Panc1 (cell line): ENCODE results near the gene LRRC66. TPM values are rescaled to one million over a fixed set of nuclear protein-coding genes. Genes with fewer than 3 reads are reported as not detected.

Source experiments
- ATAC-seq: fragments of 200-7000 bp; cut with Tn5 transposase; 2 replicates; pipeline ENCODE4 v1.9.1; 2020; ENCODE audit warnings: mild to moderate bottlenecking, moderate library complexity
- BruUV-seq: library from RNA; stranded (reverse); fragments of 400-500 nt; replicated peaks from 2 replicates; lab custom pipeline; 2021; lab: Mats Ljungman, UMichigan
- CTCF ChIA-PET: fragments of 300-600 bp; sonication (Branson Sonifier 250); formaldehyde crosslinking; loops from one replicate; lab custom pipeline; 2022; ENCODE audit warnings: antibody characterized with exemption; lab: Charles Lee
- POLR2A ChIA-PET: fragments of 300-600 bp; sonication (Branson Sonifier 250); formaldehyde crosslinking; loops from one replicate; lab custom pipeline; 2022; ENCODE audit warnings: antibody characterized with exemption; lab: Charles Lee
- DNase-seq: peaks from one replicate; pipeline ENCODE4 v3.0.0-alpha.2; 2010; ENCODE audit warnings: low read depth, low spot score
- H3K27ac ChIP-seq: 2 replicates; pipeline ENCODE4 v1.5.1; 2011; ENCODE audit warnings: mild to moderate bottlenecking, low read length, inconsistent platforms
- H3K27me3 ChIP-seq: fragments of 200-500 bp; sonication (Bioruptor generic); 2 replicates; pipeline ENCODE4 v1.6.0; 2014; ENCODE audit warnings: low read length, inconsistent platforms; ENCODE audit not compliant: control insufficient read depth, insufficient read depth
- H3K36me3 ChIP-seq: fragments of 200-500 bp; sonication (Bioruptor generic); 2 replicates; pipeline ENCODE4 v1.5.1; 2014; ENCODE audit warnings: inconsistent platforms, mild to moderate bottlenecking, low read length, moderate library complexity; ENCODE audit not compliant: control insufficient read depth, insufficient read depth
- H3K4me1 ChIP-seq: 2 replicates; pipeline ENCODE4 v1.5.1; 2011; ENCODE audit warnings: inconsistent platforms, mild to moderate bottlenecking, low read length, moderate library complexity; ENCODE audit not compliant: control insufficient read depth, insufficient read depth
- H3K4me3 ChIP-seq, 2 experiments: 2 replicates each; pipeline ENCODE4 v1.5.1; 2011 to 2012; ENCODE audit warnings: low read depth in 2 of 2, low read length in 2 of 2, mild to moderate bottlenecking in 2 of 2, inconsistent platforms in 1 of 2, moderate library complexity in 1 of 2
- H3K9me3 ChIP-seq: fragments of 200-500 bp; sonication (Bioruptor generic); 2 replicates; pipeline ENCODE4 v1.5.1; 2014; ENCODE audit warnings: low read depth, mild to moderate bottlenecking, inconsistent platforms, low read length, moderate library complexity; ENCODE audit not compliant: control insufficient read depth, insufficient read depth
- CTCF ChIP-seq: fragments of 450-650 bp; IDR thresholded peaks from 2 replicates; pipeline ENCODE4 v1.5.1; 2017; ENCODE audit warnings: mild to moderate bottlenecking
- POLR2AphosphoS5 ChIP-seq: IDR thresholded peaks from 2 replicates; pipeline ENCODE4 v1.6.1; 2012; ENCODE audit warnings: mild to moderate bottlenecking, low read depth, low read length, moderate library complexity
- REST ChIP-seq, 2 experiments: IDR thresholded peaks; 2 replicates each; pipeline ENCODE4 v1.6.1; 2011 to 2012; ENCODE audit warnings: low read depth in 2 of 2, control low read depth in 1 of 2, low read length in 1 of 2, mild to moderate bottlenecking in 1 of 2, moderate library complexity in 1 of 2; ENCODE audit not compliant: insufficient read depth in 1 of 2
- SIN3A ChIP-seq: IDR thresholded peaks from 2 replicates; pipeline ENCODE4 v1.6.1; 2012; ENCODE audit warnings: low read depth, mild to moderate bottlenecking, low read length, moderate library complexity, borderline replicate concordance; ENCODE audit not compliant: insufficient read depth
- TCF7L2 ChIP-seq: IDR thresholded peaks from 2 replicates; pipeline ENCODE4 v1.6.1; 2011; ENCODE audit warnings: mild to moderate bottlenecking, low read depth, low read length, inconsistent platforms
- in situ Hi-C: cut with HindIII; loops from 2 replicates; pipeline ENCODE4 v1.10.0; 2016; ENCODE audit warnings: low sequenced_read_pairs, low pct_unique_long_range_greater_than_20kb
- intact Hi-C: fragments of 100-400 bp; cut with micrococcal nuclease; formaldehyde crosslinking; loops from one replicate; pipeline ENCODE4 v1.10.0; 2022; ENCODE audit not compliant: unreplicated experiment
- total RNA-seq: library from RNA; stranded (reverse); gene quantifications from one replicate; pipeline ENCODE4 v1.2.1, GENCODE V29; 2021; ENCODE audit not compliant: unreplicated experiment

Gene LRRC66
- total RNA-seq, 1 experiment from 2014 or later = 0.08 TPM

- ChIA-PET POLR2A (no interaction called here), CTCF (no interaction called here)
- H3K27me3 ChIP-seq = no peaks in the 10 kb centered on the region
- DNase-seq (no peak), ATAC-seq (no peak)
- H3K9me3 ChIP-seq = no peaks in the 10 kb centered on the region
- BruUV-seq = no TSS peak
- no peaks in the 10 kb centered on the region for H3K36me3 ChIP-seq
- in situ Hi-C loops = no loop called here
- H3K4me1 ChIP-seq = no peaks in the 10 kb centered on the region
- H3K4me3 ChIP-seq = no peak overlapping the region
- H3K27ac ChIP-seq = no peak overlapping the region
- no peak for TF ChIP-seq POLR2AphosphoS5
- intact Hi-C loops = no loop called here
Observed at GRCh38 chr4:52010986-52011385, 9.2 kb downstream of the LRRC66 start.

- DNase-seq (no peak), ATAC-seq (no peak)
- H3K9me3 ChIP-seq = no peaks in the 10 kb centered on the region
- in situ Hi-C loops = no loop called here
- H3K4me1 ChIP-seq = no peaks in the 10 kb centered on the region
- BruUV-seq = no TSS peak
- TF ChIP-seq TCF7L2 = no peak
- no peak for TF ChIP-seq SIN3A
- TF ChIP-seq CTCF = no peak
- TF ChIP-seq POLR2AphosphoS5 = no peak
- no peak for TF ChIP-seq REST (IDR thresholded peaks at IDR 0.05; ENCODE audit: insufficient read depth in 1 of 2, low read depth in 2 of 2, low read length in 1 of 2)
- CTCF ChIA-PET = no interaction called here
- H3K4me3 ChIP-seq = no peak overlapping the region
- intact Hi-C loops = no loop called here
- H3K36me3 ChIP-seq = no peaks in the 10 kb centered on the region
- no peaks in the 10 kb centered on the region for H3K27me3 ChIP-seq
- POLR2A ChIA-PET = no interaction called here
- no peak overlapping the region for H3K27ac ChIP-seq
Observed at GRCh38 chr4:52006887-52007286, 13.3 kb downstream of the LRRC66 start.

GRCh38 chr4:52005604-52006273 lies 14.4 kb downstream of the LRRC66 start:
- Histone ChIP-seq H3K4me1 (no peaks in the 10 kb centered on the region), H3K27ac (no peak overlapping the region), H3K4me3 (no peak overlapping the region), H3K36me3 (no peaks in the 10 kb centered on the region), H3K9me3 (no peaks in the 10 kb centered on the region), H3K27me3 (no peaks in the 10 kb centered on the region)
- intact Hi-C loops = no loop called here
- in situ Hi-C loops = no loop called here
- CTCF ChIA-PET = no interaction called here
- DNase-seq (no peak), ATAC-seq (no peak)
- POLR2A ChIA-PET = no interaction called here
- no TSS peak for BruUV-seq
- no peak for TF ChIP-seq POLR2AphosphoS5
- TF ChIP-seq TCF7L2 = no peak
- TF ChIP-seq REST (IDR thresholded peaks at IDR 0.05; ENCODE audit: insufficient read depth in 1 of 2, low read depth in 2 of 2, low read length in 1 of 2) = no peak
- TF ChIP-seq SIN3A = no peak
- TF ChIP-seq CTCF = no peak
